Tibial nerve (tissue), 4 donors: Measurements from ENCODE around the gene CCDC88C. TPM values are rescaled to one million over a fixed set of nuclear protein-coding genes. Genes with fewer than 3 reads are reported as not detected.

Experiments
- DNase-seq, 2 donors: peaks; one replicate each; pipeline ENCODE4 v3.0.0-alpha.2; 2019; ENCODE audit warnings: low spot score in 2 of 2
- H3K27ac ChIP-seq, 4 donors: fragments of 200-600 bp; sonication (generic) in 3 of 4; one replicate each; pipeline ENCODE4 v1.5.1; 2017 to 2019; ENCODE audit warnings: mild to moderate bottlenecking in 1 of 4
- H3K27me3 ChIP-seq, 2 donors: fragments of 200-600 bp; sonication (generic) in 1 of 2; one replicate each; pipeline versions ENCODE4 v1.5.1 to v1.6.0; 2017 to 2019
- H3K36me3 ChIP-seq, 3 donors: fragments of 200-600 bp; sonication (generic); one replicate each; pipeline ENCODE4 v1.5.1; 2018 to 2019
- H3K4me1 ChIP-seq, 4 donors: fragments of 200-600 bp; sonication (generic) in 3 of 4; one replicate each; pipeline ENCODE4 v1.5.1; 2017 to 2019
- H3K4me3 ChIP-seq, 4 donors: fragments of 200-600 bp; sonication (generic) in 3 of 4; one replicate each; pipeline ENCODE4 v1.5.1; 2017 to 2019; ENCODE audit warnings: mild to moderate bottlenecking in 1 of 4, moderate library complexity in 1 of 4
- H3K9me3 ChIP-seq, 4 donors: fragments of 200-600 bp; sonication (generic) in 3 of 4; one replicate each; pipeline ENCODE4 v1.5.1; 2017 to 2019
- CTCF ChIP-seq, 5 experiments: fragments of 200-600 bp in 3 of 5; fragments of 450-650 bp in 2 of 5; sonication (generic) in 3 of 5; IDR thresholded peaks; one replicate each; pipeline ENCODE4 v1.5.1; 2016 to 2019; ENCODE audit warnings: antibody characterized with exemption in 5 of 5, mild to moderate bottlenecking in 3 of 5, moderate library complexity in 2 of 5
- EP300 ChIP-seq, 2 donors: sonication (generic); formaldehyde crosslinking; IDR thresholded peaks; one replicate each; pipeline ENCODE4 v1.6.1; 2017; ENCODE audit warnings: antibody characterized with exemption in 2 of 2, mild to moderate bottlenecking in 1 of 2
- POLR2A ChIP-seq, 2 donors: fragments of 450-650 bp; IDR thresholded peaks; one replicate each; pipeline ENCODE4 v1.6.1; 2017; ENCODE audit warnings: antibody characterized with exemption in 2 of 2, mild to moderate bottlenecking in 2 of 2, moderate library complexity in 2 of 2
- WGBS, 2 donors: methylation state at CpG; one replicate each; pipeline ENCODE4 v1.1.5; 2018; 5-methylcytosine and 5-hydroxymethylcytosine counted together
- total RNA-seq, 4 donors: library from RNA; depleted of rRNA; stranded (reverse); fragments of >200 nt; gene quantifications; one replicate each; pipeline ENCODE4 v1.1.0, GENCODE V29; 2016

Gene CCDC88C
- total RNA-seq, 4 donors from 2014 or later: 3.6 to 12.6 (median 6.8) TPM

DNA sequence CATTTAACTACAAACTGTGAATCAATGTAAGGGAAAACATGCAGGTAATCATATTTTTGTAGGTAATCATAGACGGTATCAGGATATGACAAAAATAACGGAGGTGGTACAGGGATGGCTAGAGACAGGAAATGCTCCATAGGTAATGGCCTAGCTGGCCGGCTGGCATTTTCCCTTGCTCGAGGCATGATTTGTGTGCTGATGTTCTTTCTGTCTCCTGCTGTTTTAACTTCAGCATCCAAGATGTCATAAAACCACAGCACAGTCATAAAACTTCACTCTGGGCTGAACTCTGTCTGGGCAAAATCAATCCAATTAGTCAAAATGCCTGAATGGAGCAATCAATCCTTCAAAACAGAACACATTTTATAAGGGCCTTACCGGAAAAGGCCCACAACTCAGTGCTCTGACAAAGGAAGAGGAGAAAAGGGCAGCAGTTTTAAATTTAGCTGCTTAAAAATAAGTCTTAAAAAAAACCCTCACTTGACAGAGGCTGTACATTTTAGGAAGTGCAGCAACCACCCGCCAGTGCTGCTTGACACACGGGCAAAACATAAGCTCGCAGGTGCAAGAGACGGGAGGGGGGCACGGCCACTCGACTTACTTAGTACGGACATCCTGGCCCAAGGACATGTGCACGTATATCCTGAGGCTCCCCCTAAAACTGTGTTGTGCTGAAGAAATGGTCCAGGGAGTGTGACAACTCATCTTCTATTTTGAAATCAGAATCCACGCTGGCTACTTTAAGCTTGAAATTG lies 132.7 kb downstream of the CCDC88C start:
- 64 to 73% methylated on average over 14 of the region's 14 CpGs for WGBS, 2 donors
- no peak for DNase-seq
- no peaks in the 10 kb centered on the region for H3K27me3 ChIP-seq
- H3K4me3 ChIP-seq: no peak overlapping the region
- H3K27ac ChIP-seq: no peak overlapping the region
- H3K4me1 ChIP-seq: no peaks in the 10 kb centered on the region
- peaks cover 0 to 5% (median 0%) of the 10 kb centered on the region in 4 donors for H3K9me3 ChIP-seq
- peaks cover 0 to 5% (median 0%) of the 10 kb centered on the region in 3 donors for H3K36me3 ChIP-seq
- TF ChIP-seq EP300 (IDR thresholded peaks at IDR 0.05) (no peak), POLR2A (IDR thresholded peaks at IDR 0.05) (no peak), CTCF (IDR thresholded peaks at IDR 0.05) (no peak)

DNA sequence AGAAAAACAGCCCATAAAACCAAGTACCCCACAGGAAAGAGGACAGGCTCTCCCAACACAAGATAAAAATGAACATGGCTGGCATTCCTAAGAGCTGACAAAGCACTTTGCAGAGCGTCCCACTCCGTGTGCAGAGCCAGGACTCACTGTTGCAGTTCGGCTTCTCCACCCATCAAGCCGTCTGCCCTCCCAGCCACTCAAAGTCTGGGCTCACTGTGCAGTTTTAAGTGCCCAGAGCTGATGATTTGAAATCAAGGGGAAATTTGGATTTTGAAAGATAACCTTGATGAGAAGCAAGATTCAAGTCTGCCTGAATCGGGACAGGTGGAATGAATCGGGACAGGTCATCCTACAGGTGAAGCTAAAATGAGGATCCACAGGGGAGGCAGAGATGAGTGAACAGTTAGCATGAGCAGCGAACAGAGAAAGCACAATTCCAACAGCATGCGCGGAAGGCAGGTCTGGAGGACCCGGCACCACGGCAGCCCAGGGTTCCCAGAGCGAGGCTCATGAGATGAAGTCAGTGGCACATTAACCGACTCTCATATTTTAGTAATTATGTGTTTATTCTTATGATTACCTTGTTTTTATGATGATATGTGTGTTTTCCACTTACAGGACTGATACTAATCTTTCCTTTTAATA lies 133.4 kb downstream of the CCDC88C start:
- peaks cover 0 to 5% (median 0%) of the 10 kb centered on the region in 3 donors for H3K36me3 ChIP-seq
- H3K27me3 ChIP-seq: no peaks in the 10 kb centered on the region
- WGBS, 2 donors: 63 to 68% methylated on average over 13 of the region's 13 CpGs
- TF ChIP-seq CTCF (IDR thresholded peaks at IDR 0.05) (no peak), POLR2A (IDR thresholded peaks at IDR 0.05) (no peak), EP300 (IDR thresholded peaks at IDR 0.05) (no peak)
- H3K4me1 ChIP-seq: no peaks in the 10 kb centered on the region
- H3K9me3 ChIP-seq: peaks cover 0 to 5% (median 0%) of the 10 kb centered on the region in 4 donors
- no peak overlapping the region for H3K27ac ChIP-seq
- no peak for DNase-seq
- no peak overlapping the region for H3K4me3 ChIP-seq

DNA sequence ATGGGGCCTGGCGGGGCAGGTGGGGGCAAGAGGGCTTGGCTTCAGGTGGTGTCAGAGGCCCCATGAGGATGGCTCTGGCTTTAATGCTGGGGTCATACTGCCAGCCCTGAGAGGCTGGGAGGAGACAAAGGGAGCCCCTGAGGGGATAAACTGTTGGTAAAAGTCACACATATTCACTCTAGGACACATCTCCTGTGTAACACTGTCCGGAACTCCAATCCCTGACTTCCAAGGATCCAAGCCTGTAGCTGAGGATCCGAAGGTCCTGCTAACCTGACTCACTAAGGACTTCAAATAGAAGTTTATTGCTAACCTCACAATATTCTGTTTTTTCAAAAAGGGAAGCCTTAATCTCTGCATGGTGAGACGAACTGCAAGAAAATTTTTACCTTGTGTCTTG lies 134.0 kb downstream of the CCDC88C start:
- WGBS, 2 donors: 87% methylated on average over 4 of the region's 4 CpGs
- DNase-seq: no peak
- H3K27ac ChIP-seq: no peak overlapping the region
- peaks cover 0 to 5% (median 0%) of the 10 kb centered on the region in 4 donors for H3K9me3 ChIP-seq
- no peaks in the 10 kb centered on the region for H3K27me3 ChIP-seq
- H3K36me3 ChIP-seq: peaks cover 0 to 5% (median 0%) of the 10 kb centered on the region in 3 donors
- no peaks in the 10 kb centered on the region for H3K4me1 ChIP-seq
- H3K4me3 ChIP-seq: no peak overlapping the region
- TF ChIP-seq EP300 (IDR thresholded peaks at IDR 0.05): no peak
- no peak for TF ChIP-seq CTCF (IDR thresholded peaks at IDR 0.05)
- no peak for TF ChIP-seq POLR2A (IDR thresholded peaks at IDR 0.05)

- Histone ChIP-seq H3K4me3 (no peak overlapping the region), H3K27me3 (no peaks in the 10 kb centered on the region), H3K4me1 (no peaks in the 10 kb centered on the region), H3K36me3 (peaks cover 0 to 5% (median 0%) of the 10 kb centered on the region in 3 donors), H3K9me3 (peaks cover 0 to 5% (median 0%) of the 10 kb centered on the region in 4 donors), H3K27ac (no peak overlapping the region)
- WGBS, 2 donors: 94 to 96% methylated on average over 9 to 14 of the region's 14 CpGs
- TF ChIP-seq POLR2A (IDR thresholded peaks at IDR 0.05): no peak
- no peak for TF ChIP-seq EP300 (IDR thresholded peaks at IDR 0.05)
- TF ChIP-seq CTCF (IDR thresholded peaks at IDR 0.05): no peak
- DNase-seq: no peak
Measured at GRCh38 chr14:91282954-91283645, 134.5 kb downstream of the CCDC88C start.
